Activated CD8-positive, alpha-beta T cell treated with anti-CD3 and anti-CD28 coated beads, Interleukin-2, amount 10 ng/mL, durations not matched to agents 7 days and 5 days (primary cell): ENCODE data around the gene PRKCA. TPM values are rescaled to one million over a fixed set of nuclear protein-coding genes. Genes with fewer than 3 reads are reported as not detected.
A peak's percentile ranks its signal among the peaks of the same experiment; 100 is the strongest.
"Not testable (repeated sequence)": the region's sequence is repeated elsewhere in the genome, so short reads cannot be mapped to it uniquely, and the experiment has no call there.

ENCODE experiments used
- ATAC-seq: fragments of 150-1000 bp; cut with Tn5 transposase; one replicate; pipeline ENCODE4 v1.10.0; 2021; ENCODE audit warnings: moderate library complexity
- CTCF ChIA-PET: fragments of 350-600 bp; sonication (Branson Sonifier 250); formaldehyde crosslinking; loops from one replicate; lab custom pipeline; 2021; ENCODE audit warnings: antibody characterized with exemption; lab: Charles Lee
- POLR2A ChIA-PET: fragments of 350-600 bp; sonication (Branson Sonifier 250); formaldehyde crosslinking; loops from one replicate; lab custom pipeline; 2021; ENCODE audit warnings: antibody characterized with exemption; lab: Charles Lee
- DNase-seq: peaks from one replicate; pipeline ENCODE4 v3.0.0-alpha.2; 2020
- H3K27ac Mint-ChIP-seq: one replicate; pipeline ENCODE4 v1.8.0; 2021; ENCODE audit warnings: mild to moderate bottlenecking, mixed read lengths
- H3K27me3 Mint-ChIP-seq: one replicate; pipeline ENCODE4 v1.8.0; 2021; ENCODE audit warnings: low read depth, mixed read lengths
- H3K36me3 Mint-ChIP-seq: one replicate; pipeline ENCODE4 v1.8.0; 2021; ENCODE audit warnings: low read depth, mixed read lengths
- H3K4me1 Mint-ChIP-seq: one replicate; pipeline ENCODE4 v1.8.0; 2021; ENCODE audit warnings: low read depth, mixed read lengths
- H3K4me3 Mint-ChIP-seq: one replicate; pipeline ENCODE4 v1.8.0; 2021; ENCODE audit warnings: mild to moderate bottlenecking, mixed read lengths
- H3K9me3 Mint-ChIP-seq: one replicate; pipeline ENCODE4 v1.8.0; 2022; ENCODE audit warnings: mixed read lengths; ENCODE audit not compliant: insufficient read depth
- total RNA-seq, 2 experiments: library from RNA; stranded (reverse); gene quantifications; one replicate each; pipeline ENCODE4 v1.2.3, GENCODE V29; 2021

Gene PRKCA
- total RNA-seq, 2 experiments from 2014 or later: 74.1 to 76.9 TPM

- peak overlapping the region; percentile 26 for H3K27ac Mint-ChIP-seq
- ATAC-seq: no peak
- ChIA-PET POLR2A (no interaction called here), CTCF (no interaction called here)
- peaks cover 57% of the 10 kb centered on the region for H3K4me1 Mint-ChIP-seq
- peaks cover 27% of the 10 kb centered on the region for H3K36me3 Mint-ChIP-seq
- no peaks in the 10 kb centered on the region for H3K9me3 Mint-ChIP-seq
- H3K27me3 Mint-ChIP-seq: no peaks in the 10 kb centered on the region
- DNase-seq: no peak
- no peak overlapping the region for H3K4me3 Mint-ChIP-seq
Measured at GRCh38 chr17:66711401-66711800, 409.0 kb downstream of the PRKCA start.

- no peaks in the 10 kb centered on the region for H3K27me3 Mint-ChIP-seq
- peaks cover 57% of the 10 kb centered on the region for H3K4me1 Mint-ChIP-seq
- no peak overlapping the region for H3K4me3 Mint-ChIP-seq
- POLR2A ChIA-PET: interaction anchor here (0.7 kb wide), 1 partner anchor 16 kb away, joined by 3 read pairs; no protein-coding TSS in a partner anchor
- H3K9me3 Mint-ChIP-seq: no peaks in the 10 kb centered on the region
- peaks cover 27% of the 10 kb centered on the region for H3K36me3 Mint-ChIP-seq
- no peak for DNase-seq
- no peak for ATAC-seq
- CTCF ChIA-PET: no interaction called here
- H3K27ac Mint-ChIP-seq: peak overlapping the region; percentile 26
Measured at GRCh38 chr17:66711881-66712321, 409.5 kb downstream of the PRKCA start.

GRCh38 chr17:66712453-66712852 lies 410.0 kb downstream of the PRKCA start:
- no peak overlapping the region for H3K4me3 Mint-ChIP-seq
- ChIA-PET CTCF (interaction anchor here (1.5 to 1.6 kb wide), 2 partner anchors 8 to 19 kb away, joined by 3 to 5 read pairs; no protein-coding TSS in a partner anchor), POLR2A (interaction anchor here (0.7 kb wide), 1 partner anchor 16 kb away, joined by 3 read pairs; no protein-coding TSS in a partner anchor)
- no peaks in the 10 kb centered on the region for H3K27me3 Mint-ChIP-seq
- peaks cover 27% of the 10 kb centered on the region for H3K36me3 Mint-ChIP-seq
- no peaks in the 10 kb centered on the region for H3K9me3 Mint-ChIP-seq
- peak overlapping the region; percentile 64 for H3K27ac Mint-ChIP-seq
- H3K4me1 Mint-ChIP-seq: peaks cover 57% of the 10 kb centered on the region
- DNase-seq (no peak), ATAC-seq (no peak)

- Mint-ChIP-seq H3K4me1 (peaks cover 57% of the 10 kb centered on the region), H3K36me3 (peaks cover 25% of the 10 kb centered on the region), H3K27ac (peak overlapping the region; percentile 87)
- POLR2A ChIA-PET, H3K9me3 Mint-ChIP-seq, ATAC-seq, H3K4me3 Mint-ChIP-seq, DNase-seq, H3K27me3 Mint-ChIP-seq: not testable (repeated sequence)
- CTCF ChIA-PET: interaction anchor here (0.8 to 1.6 kb wide), 4 partner anchors 9 to 192 kb away, joined by 3 to 5 read pairs (median 3); no protein-coding TSS in a partner anchor
Measured at GRCh38 chr17:66713021-66713532, 410.7 kb downstream of the PRKCA start.

- H3K27ac Mint-ChIP-seq: peak overlapping the region; percentile 87
- no peaks in the 10 kb centered on the region for H3K9me3 Mint-ChIP-seq
- H3K27me3 Mint-ChIP-seq: no peaks in the 10 kb centered on the region
- no peak overlapping the region for H3K4me3 Mint-ChIP-seq
- ATAC-seq: peak; percentile 54
- DNase-seq: peak; percentile 57
- peaks cover 57% of the 10 kb centered on the region for H3K4me1 Mint-ChIP-seq
- CTCF ChIA-PET: interaction anchor here (0.7 to 1.6 kb wide), 6 partner anchors 9 to 508 kb away, joined by 3 to 5 read pairs (median 3); no protein-coding TSS in a partner anchor
- H3K36me3 Mint-ChIP-seq: peaks cover 28% of the 10 kb centered on the region
- POLR2A ChIA-PET: no interaction called here
Measured at GRCh38 chr17:66713533-66714042, 411.2 kb downstream of the PRKCA start.

- no peaks in the 10 kb centered on the region for H3K9me3 Mint-ChIP-seq
- H3K4me1 Mint-ChIP-seq: peaks cover 57% of the 10 kb centered on the region
- no peaks in the 10 kb centered on the region for H3K27me3 Mint-ChIP-seq
- peak overlapping the region; percentile 87 for H3K27ac Mint-ChIP-seq
- POLR2A ChIA-PET: interaction anchor here (1.1 kb wide), 1 partner anchor 663 kb away, joined by 3 read pairs; the partner anchor contains the start of gene PITPNC1
- CTCF ChIA-PET: interaction anchor here (0.7 to 2.1 kb wide), 15 partner anchors 10 to 507 kb away, joined by 3 to 8 read pairs (median 3); no protein-coding TSS in a partner anchor
- ATAC-seq (no peak), DNase-seq (no peak)
- H3K4me3 Mint-ChIP-seq: no peak overlapping the region
- peaks cover 33% of the 10 kb centered on the region for H3K36me3 Mint-ChIP-seq
Measured at GRCh38 chr17:66714046-66715023, 411.9 kb downstream of the PRKCA start.

GRCh38 chr17:66715076-66715675 lies 412.8 kb downstream of the PRKCA start:
- H3K9me3 Mint-ChIP-seq: no peaks in the 10 kb centered on the region
- ATAC-seq (no peak), DNase-seq (no peak)
- ChIA-PET CTCF (interaction anchor here (0.7 to 2.1 kb wide), 11 partner anchors 11 to 506 kb away, joined by 3 to 8 read pairs (median 3); no protein-coding TSS in a partner anchor), POLR2A (interaction anchor here (1.1 kb wide), 1 partner anchor 662 kb away, joined by 3 read pairs; the partner anchor contains the start of gene PITPNC1)
- H3K36me3 Mint-ChIP-seq: peaks cover 28% of the 10 kb centered on the region
- H3K4me3 Mint-ChIP-seq: no peak overlapping the region
- H3K27me3 Mint-ChIP-seq: no peaks in the 10 kb centered on the region
- H3K27ac Mint-ChIP-seq: peak overlapping the region; percentile 87
- peaks cover 53% of the 10 kb centered on the region for H3K4me1 Mint-ChIP-seq

GRCh38 chr17:66715745-66716156 lies 413.3 kb downstream of the PRKCA start:
- DNase-seq: peak; percentile 39
- CTCF ChIA-PET: interaction anchor here (0.6 to 2.1 kb wide), 6 partner anchors 10 to 366 kb away, joined by 3 to 7 read pairs (median 4); no protein-coding TSS in a partner anchor
- Mint-ChIP-seq H3K9me3 (no peaks in the 10 kb centered on the region), H3K4me3 (no peak overlapping the region), H3K27me3 (no peaks in the 10 kb centered on the region), H3K27ac (no peak overlapping the region), H3K4me1 (peaks cover 50% of the 10 kb centered on the region), H3K36me3 (peaks cover 24% of the 10 kb centered on the region)
- POLR2A ChIA-PET: interaction anchor here (1.1 kb wide), 1 partner anchor 661 kb away, joined by 3 read pairs; the partner anchor contains the start of gene PITPNC1
- ATAC-seq: peak; percentile 59

- Mint-ChIP-seq H3K4me1 (peaks cover 45% of the 10 kb centered on the region), H3K27ac (no peak overlapping the region)
- POLR2A ChIA-PET: no interaction called here
Measured at GRCh38 chr17:66716236-66717026, 414.0 kb downstream of the PRKCA start.

GRCh38 chr17:66717641-66718058 lies 415.2 kb downstream of the PRKCA start:
- DNase-seq: no peak
- Mint-ChIP-seq H3K4me1 (peaks cover 33% of the 10 kb centered on the region), H3K9me3 (no peaks in the 10 kb centered on the region), H3K4me3 (no peak overlapping the region), H3K36me3 (peaks cover 18% of the 10 kb centered on the region), H3K27me3 (no peaks in the 10 kb centered on the region), H3K27ac (no peak overlapping the region)
- no peak for ATAC-seq
- ChIA-PET CTCF (interaction anchor here (1.0 kb wide), 1 partner anchor 151 kb away, joined by 4 read pairs; no protein-coding TSS in a partner anchor), POLR2A (no interaction called here)

More at GRCh38 chr17:66716236-66717026, 414.0 kb downstream of the PRKCA start:
- H3K9me3 Mint-ChIP-seq: no peaks in the 10 kb centered on the region
- DNase-seq: no peak
- H3K27me3 Mint-ChIP-seq: no peaks in the 10 kb centered on the region
- CTCF ChIA-PET: interaction anchor here (0.6 to 2.1 kb wide), 4 partner anchors 10 to 366 kb away, joined by 3 to 7 read pairs (median 4); no protein-coding TSS in a partner anchor
- H3K36me3 Mint-ChIP-seq: peaks cover 24% of the 10 kb centered on the region
- no peak for ATAC-seq
- H3K4me3 Mint-ChIP-seq: no peak overlapping the region
